Measurements from ENCODE around the gene SPOCD1.

The SPOCD1 gene

GRCh38 chr1:31787261-31787660 lies 28.6 kb downstream of the SPOCD1 start:
- H3K4me3 ChIP-seq (ENCODE audit: low read depth, low read length), result no peak overlapping the region
- POLR2A ChIA-PET, result no interaction called here
- DNase-seq (ENCODE audit: low read depth, low spot score), result no peak
- CTCF ChIA-PET, result interaction anchor here (1.0 to 4.6 kb wide), 11 partner anchors 9 to 238 kb away, joined by 3 to 46 read pairs (median 17); no protein-coding TSS in a partner anchor
- TF ChIP-seq CTCF (IDR thresholded peaks at IDR 0.05; ENCODE audit: insufficient read depth, low read length, missing control alignments), result no peak

GRCh38 chr1:31786366-31787060 lies 29.3 kb downstream of the SPOCD1 start:
- CTCF ChIA-PET, result interaction anchor here (1.3 to 4.6 kb wide), 3 partner anchors 108 to 222 kb away, joined by 3 to 40 read pairs (median 4); no protein-coding TSS in a partner anchor
- POLR2A ChIA-PET, result no interaction called here
- no peak overlapping the region for H3K4me3 ChIP-seq (ENCODE audit: low read depth, low read length)
- no peak for TF ChIP-seq CTCF (IDR thresholded peaks at IDR 0.05; ENCODE audit: insufficient read depth, low read length, missing control alignments)
- DNase-seq (ENCODE audit: low read depth, low spot score), result no peak

GRCh38 chr1:31785947-31786290 lies 29.9 kb downstream of the SPOCD1 start:
- H3K4me3 ChIP-seq (ENCODE audit: low read depth, low read length), result no peak overlapping the region
- DNase-seq (ENCODE audit: low read depth, low spot score), result no peak
- ChIA-PET POLR2A (no interaction called here), CTCF (interaction anchor here (1.3 to 1.4 kb wide), 2 partner anchors 108 to 122 kb away, joined by 3 to 4 read pairs; no protein-coding TSS in a partner anchor)
- no peak for TF ChIP-seq CTCF (IDR thresholded peaks at IDR 0.05; ENCODE audit: insufficient read depth, low read length, missing control alignments)

GRCh38 chr1:31785020-31785946 lies 30.5 kb downstream of the SPOCD1 start:
- POLR2A ChIA-PET, result no interaction called here
- TF ChIP-seq CTCF (IDR thresholded peaks at IDR 0.05; ENCODE audit: insufficient read depth, low read length, missing control alignments), result no peak
- no peak for DNase-seq (ENCODE audit: low read depth, low spot score)
- CTCF ChIA-PET, result interaction anchor here (0.9 to 2.0 kb wide), 2 partner anchors 178 to 222 kb away, joined by 3 to 8 read pairs; no protein-coding TSS in a partner anchor
- no peak overlapping the region for H3K4me3 ChIP-seq (ENCODE audit: low read depth, low read length)

- CTCF ChIA-PET, result interaction anchor here (1.1 to 2.0 kb wide), 3 partner anchors 20 to 179 kb away, joined by 3 to 8 read pairs (median 4); partner anchors contain the start of gene ADGRB2
- no peak overlapping the region for H3K4me3 ChIP-seq (ENCODE audit: low read depth, low read length)
- DNase-seq (ENCODE audit: low read depth, low spot score), result no peak
- POLR2A ChIA-PET, result no interaction called here
- no peak for TF ChIP-seq CTCF (IDR thresholded peaks at IDR 0.05; ENCODE audit: insufficient read depth, low read length, missing control alignments)
Observed at GRCh38 chr1:31784356-31785019, 31.3 kb downstream of the SPOCD1 start.
